Measurements from ENCODE around the gene DDAH1.
"Not testable (repeated sequence)": the region's sequence is repeated elsewhere in the genome, so short reads cannot be mapped to it uniquely, and the experiment has no call there.

The DDAH1 gene

GRCh38 chr1:85465099-85465785 lies at the start of gene DDAH1:
TSS of gene DDAH1 (minus strand) at chr1:85465159. CDS start at chr1:85465045, 114 bp downstream.
- DNase-seq = no peak

GRCh38 chr1:85513998-85514397 lies 49.0 kb upstream of the DDAH1 start:
- not testable (repeated sequence) for DNase-seq

DNA sequence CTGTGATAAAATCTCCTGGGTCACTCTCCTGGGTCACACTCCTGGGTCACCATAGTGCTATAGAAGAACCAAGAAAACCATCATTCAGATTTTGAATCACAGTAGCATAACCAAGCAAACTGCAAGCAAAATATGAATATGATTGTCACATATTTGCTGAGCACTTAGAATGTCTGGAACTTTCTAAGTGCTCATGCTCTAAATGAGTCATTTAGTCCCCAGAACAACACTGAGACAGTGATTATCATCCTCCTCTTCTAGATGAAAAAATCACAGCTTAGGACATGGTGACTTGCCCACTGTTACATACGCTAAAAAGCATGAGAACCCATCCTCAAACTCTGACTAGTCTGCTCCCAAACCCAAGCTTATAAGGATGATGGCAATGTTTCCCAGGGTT lies 39.5 kb upstream of the DDAH1 start:
- no peak for DNase-seq

- DNase-seq = no peak
Measured at GRCh38 chr1:85502625-85503083, 37.7 kb upstream of the DDAH1 start.

DNA sequence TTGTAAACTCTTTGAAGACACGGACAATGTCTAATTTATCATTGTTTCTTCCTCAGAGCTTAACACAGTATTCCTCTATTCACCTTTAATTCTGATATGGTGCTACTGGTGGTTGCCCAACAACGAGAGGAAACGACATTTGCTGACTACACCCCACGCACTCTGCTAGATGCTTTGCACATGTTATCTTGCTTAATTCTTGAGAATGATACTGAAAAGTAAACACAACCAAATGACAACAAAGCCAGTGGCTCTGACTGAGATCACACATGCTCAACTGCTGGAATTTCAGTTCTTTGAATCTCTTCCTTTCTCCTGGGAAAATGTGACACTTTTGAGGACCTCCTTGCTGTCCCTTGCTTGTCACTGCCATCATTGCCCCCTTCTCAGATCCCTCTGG lies 37.2 kb upstream of the DDAH1 start:
- DNase-seq = no peak

GRCh38 chr1:85501355-85501898 lies 36.5 kb upstream of the DDAH1 start:
- no peak for DNase-seq

GRCh38 chr1:85496941-85497582 lies 32.1 kb upstream of the DDAH1 start:
- DNase-seq = no peak

DNA sequence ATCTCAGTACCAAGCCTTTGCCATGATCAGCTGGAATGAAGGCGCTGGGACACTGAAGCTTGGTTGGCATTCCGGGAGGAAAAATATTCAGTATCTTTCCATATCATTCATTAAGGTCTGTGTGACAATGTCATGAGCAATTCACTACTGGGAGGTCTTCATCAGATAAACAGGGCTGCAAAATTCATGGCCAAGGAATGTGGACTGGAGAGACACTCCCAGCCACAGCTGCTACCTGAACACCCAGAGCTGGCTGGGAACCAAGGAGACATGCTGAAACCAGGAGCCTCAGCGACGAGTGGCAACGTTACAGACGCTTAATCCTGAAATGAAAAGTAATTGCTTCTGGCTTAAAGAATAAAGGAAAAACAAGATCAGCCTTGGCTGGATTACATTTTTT lies 30.6 kb upstream of the DDAH1 start:
- DNase-seq = no peak

DNA sequence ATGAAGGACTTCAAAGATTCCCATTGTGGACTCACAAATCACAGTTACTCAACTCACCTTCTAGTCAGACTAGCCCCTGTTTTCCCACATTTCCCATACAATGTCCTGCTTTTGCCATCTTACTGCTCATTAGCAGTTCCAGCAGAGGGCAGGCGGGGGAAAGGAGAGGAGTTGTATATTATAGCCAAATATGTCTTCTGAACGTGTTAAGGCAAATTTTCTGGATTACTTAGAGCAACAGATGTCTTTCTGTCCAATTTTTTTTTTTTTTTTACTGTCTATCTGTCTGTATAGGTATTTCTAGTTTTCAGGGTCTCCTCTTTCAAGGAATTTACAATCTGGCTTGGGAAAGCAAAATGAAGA lies 29.9 kb upstream of the DDAH1 start:
- no peak for DNase-seq

- DNase-seq = no peak
Measured at GRCh38 chr1:85494074-85494903, 29.3 kb upstream of the DDAH1 start.

GRCh38 chr1:85490270-85490985 lies 25.5 kb upstream of the DDAH1 start:
- no peak for DNase-seq

DNA sequence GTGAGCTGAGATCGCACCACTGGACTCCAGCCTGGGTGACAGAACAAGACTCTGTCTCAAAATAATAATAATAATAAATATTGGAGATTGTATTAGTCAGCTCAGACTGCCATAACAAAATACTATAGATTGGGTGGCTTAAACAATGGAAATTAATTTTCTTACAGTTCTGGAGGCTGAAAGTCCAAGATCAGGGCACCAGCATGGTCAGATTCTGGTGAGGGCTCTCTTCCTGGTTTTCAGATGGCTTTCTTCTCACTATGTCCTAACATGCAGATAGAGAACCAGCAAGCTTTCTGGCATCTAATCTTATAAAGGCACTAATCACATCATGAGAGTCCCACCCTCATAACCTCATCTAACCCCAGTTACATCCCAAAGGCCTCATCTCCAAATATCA lies 23.2 kb upstream of the DDAH1 start:
- DNase-seq = no peak

DNA sequence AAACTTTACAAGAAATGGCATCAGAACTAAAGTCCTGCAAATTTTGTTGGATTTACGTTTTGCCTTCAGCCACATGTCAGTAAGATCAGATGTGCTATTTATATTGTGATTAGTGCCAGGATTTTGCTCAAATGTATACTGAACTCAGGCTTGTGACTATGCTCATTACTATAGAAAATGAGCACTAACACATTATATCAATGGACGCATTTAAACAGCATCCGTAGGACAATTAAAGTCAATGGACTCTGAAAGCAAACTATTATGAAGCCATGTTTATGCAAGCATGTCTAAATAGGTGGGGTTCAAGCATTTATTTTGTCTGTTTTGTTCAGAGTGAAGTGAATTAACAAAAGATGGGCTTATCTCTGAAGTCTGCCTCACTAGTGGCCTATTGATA lies 20.6 kb upstream of the DDAH1 start:
- DNase-seq = no peak

- no peak for DNase-seq
Measured at GRCh38 chr1:85484716-85485115, 19.8 kb upstream of the DDAH1 start.

GRCh38 chr1:85484264-85484663 lies 19.3 kb upstream of the DDAH1 start:
- no peak for DNase-seq

DNA sequence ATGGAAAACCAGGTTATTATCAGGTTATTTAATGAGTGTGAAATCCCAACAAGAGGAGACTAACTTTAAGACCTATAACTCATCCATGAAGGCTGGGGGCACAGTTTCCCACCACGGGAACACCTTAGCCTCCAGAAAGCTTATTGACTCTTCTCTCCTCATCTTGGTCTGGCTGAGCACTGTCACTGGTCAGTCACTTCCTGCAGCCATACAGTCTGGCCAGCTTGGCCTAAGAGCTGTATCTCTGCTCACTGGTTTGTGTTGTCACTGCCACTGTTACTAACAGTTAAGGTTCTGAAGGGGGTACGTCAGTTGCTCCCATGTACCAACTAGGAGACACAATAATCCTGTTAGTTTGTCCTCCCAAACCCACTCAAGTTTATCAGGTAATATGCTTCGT lies 16.7 kb upstream of the DDAH1 start:
- no peak for DNase-seq

- no peak for DNase-seq
Measured at GRCh38 chr1:85480566-85480965, 15.6 kb upstream of the DDAH1 start.

- no peak for DNase-seq
Measured at GRCh38 chr1:85479491-85479890, 14.5 kb upstream of the DDAH1 start.

- DNase-seq = no peak
Measured at GRCh38 chr1:85478366-85478765, 13.4 kb upstream of the DDAH1 start.

DNA sequence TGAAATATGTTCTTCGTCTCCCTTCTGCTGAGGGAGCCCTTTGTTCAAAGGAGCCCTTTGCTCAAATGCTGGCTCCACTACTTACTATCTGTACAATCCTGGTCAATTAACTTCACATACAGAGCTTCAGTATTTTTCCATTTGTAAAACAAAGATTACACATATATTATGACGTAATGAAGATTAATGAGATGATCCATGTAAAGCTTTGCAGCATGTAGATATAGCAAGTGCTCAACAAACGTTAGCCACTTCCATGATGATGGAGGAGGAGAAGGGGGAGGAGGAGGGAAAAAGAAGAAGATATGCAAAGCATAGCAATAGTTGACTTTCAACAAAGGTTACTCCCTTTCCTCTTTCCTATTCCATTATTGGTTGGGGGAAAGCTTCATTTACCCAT lies 10.1 kb upstream of the DDAH1 start:
- no peak for DNase-seq

DNA sequence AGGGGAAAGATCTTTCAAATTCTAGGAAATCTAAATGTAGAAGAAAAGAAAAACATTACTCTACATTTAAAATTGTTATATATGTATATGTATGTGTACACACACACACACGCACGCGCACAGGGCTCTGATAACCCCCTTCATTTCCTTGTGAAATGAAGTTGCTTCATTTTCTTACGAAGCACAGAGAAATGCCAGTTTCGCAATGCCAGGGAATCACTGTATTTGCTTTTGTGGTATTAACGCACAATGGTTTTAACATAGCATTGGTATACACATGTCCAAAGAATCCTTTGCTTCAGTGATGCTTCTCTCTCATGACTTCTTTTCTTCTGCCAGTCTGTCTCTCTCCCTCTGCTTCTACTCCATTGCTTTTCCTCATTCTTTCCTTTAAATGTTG lies 8.4 kb upstream of the DDAH1 start:
- no peak for DNase-seq

- no peak for DNase-seq
Measured at GRCh38 chr1:85471558-85471957, 6.6 kb upstream of the DDAH1 start.

DNA sequence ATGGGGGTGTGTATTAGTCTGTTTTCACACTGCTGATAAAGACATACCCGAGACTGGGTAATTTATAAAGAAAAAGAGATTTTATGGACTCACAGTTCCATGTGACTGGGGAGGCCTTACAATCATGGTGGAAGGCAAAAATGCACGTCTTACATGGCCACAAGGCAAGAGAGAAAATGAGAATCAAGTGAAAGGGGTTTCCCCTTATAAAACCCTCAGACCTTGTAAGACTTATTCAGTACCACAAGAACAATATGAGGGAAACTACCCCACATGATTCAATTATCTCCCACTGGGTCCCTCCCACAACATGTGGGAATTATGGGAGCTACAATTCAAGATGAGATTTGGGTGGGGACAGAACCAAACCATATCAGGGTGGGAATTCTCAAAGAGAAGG lies 5.2 kb upstream of the DDAH1 start:
- DNase-seq = not testable (repeated sequence)
